ENCODE results near the gene METTL2B.

- TF ChIP-seq CTCF (IDR thresholded peaks at IDR 0.05), result no peak
- no peak for TF ChIP-seq POLR2A (IDR thresholded peaks at IDR 0.05)
- no peak for TF ChIP-seq EP300 (IDR thresholded peaks at IDR 0.05)
Measured at GRCh38 chr7:128497405-128497804, 20.9 kb downstream of the METTL2B start.

Measured in tibial nerve (tissue), 4 donors.